GM23338 (cell line): ENCODE data around the gene LRRC2. TPM values are rescaled to one million over a fixed set of nuclear protein-coding genes. Genes with fewer than 3 reads are reported as not detected.

ENCODE experiments used
- ATAC-seq: fragments of 200-7000 bp; cut with Tn5 transposase; 3 replicates; pipeline ENCODE4 v1.9.1; 2020
- DNase-seq: peaks from one replicate; pipeline ENCODE4 v3.0.0-alpha.2; 2015; ENCODE audit warnings: low spot score
- H2AFZ ChIP-seq: fragments of 200-600 bp; sonication (generic); 2 replicates; pipeline ENCODE4 v1.8.0; 2016; ENCODE audit warnings: antibody characterized with exemption, mild to moderate bottlenecking, moderate library complexity
- H3F3A ChIP-seq: fragments of 200-600 bp; sonication (generic); replicated peaks from 2 replicates; pipeline ENCODE4 v1.8.0; 2017; ENCODE audit warnings: antibody characterized with exemption, mixed run types, low read depth
- H3K27ac ChIP-seq: fragments of 200-600 bp; sonication (generic); 2 replicates; pipeline ENCODE4 v1.6.1; 2016; ENCODE audit warnings: low read depth
- H3K27me3 ChIP-seq: fragments of 200-600 bp; sonication (generic); 2 replicates; pipeline ENCODE4 v1.8.0; 2016; ENCODE audit warnings: mild to moderate bottlenecking, mixed run types, moderate library complexity; ENCODE audit not compliant: insufficient read depth
- H3K36me3 ChIP-seq: fragments of 200-600 bp; sonication (generic); 2 replicates; pipeline ENCODE4 v1.8.0; 2016; ENCODE audit warnings: mild to moderate bottlenecking; ENCODE audit not compliant: insufficient read depth
- H3K4me1 ChIP-seq: fragments of 200-600 bp; sonication (generic); 2 replicates; pipeline ENCODE4 v1.8.0; 2016; ENCODE audit warnings: mild to moderate bottlenecking, moderate library complexity; ENCODE audit not compliant: insufficient read depth
- H3K4me2 ChIP-seq: fragments of 200-600 bp; sonication (generic); 2 replicates; pipeline ENCODE4 v1.7.1; 2017; ENCODE audit warnings: mixed run types
- H3K4me3 ChIP-seq: fragments of 200-600 bp; sonication (generic); 2 replicates; pipeline ENCODE4 v1.6.1; 2016; ENCODE audit warnings: mixed run types
- H3K79me2 ChIP-seq: fragments of 200-600 bp; sonication (generic); replicated peaks from 2 replicates; pipeline ENCODE4 v1.8.0; 2017; ENCODE audit warnings: mild to moderate bottlenecking; ENCODE audit not compliant: insufficient read depth
- H3K9me2 ChIP-seq: fragments of 200-600 bp; sonication (generic); 2 replicates; pipeline ENCODE4 v1.8.0; 2017; ENCODE audit not compliant: insufficient read depth
- H4K20me1 ChIP-seq: fragments of 200-600 bp; sonication (generic); replicated peaks from 2 replicates; pipeline ENCODE4 v1.8.0; 2017; ENCODE audit warnings: mild to moderate bottlenecking; ENCODE audit not compliant: insufficient read depth
- H3K27ac Mint-ChIP-seq: 2 replicates; pipeline ENCODE4 v1.8.0; 2020; ENCODE audit warnings: inconsistent platforms, mild to moderate bottlenecking, moderate library complexity, mixed read lengths
- H3K27me3 Mint-ChIP-seq: 3 replicates; pipeline ENCODE4 v1.8.0; 2022; ENCODE audit warnings: low read depth, mild to moderate bottlenecking, moderate library complexity, mixed read lengths, inconsistent platforms; ENCODE audit not compliant: insufficient read depth, poor library complexity
- H3K36me3 Mint-ChIP-seq: 3 replicates; pipeline ENCODE4 v1.8.0; 2021; ENCODE audit warnings: low read depth, mild to moderate bottlenecking, inconsistent platforms, moderate library complexity, mixed read lengths
- H3K4me1 Mint-ChIP-seq: 3 replicates; pipeline ENCODE4 v1.8.0; 2020; ENCODE audit warnings: mild to moderate bottlenecking, inconsistent platforms, mixed read lengths
- H3K4me3 Mint-ChIP-seq: 3 replicates; pipeline ENCODE4 v1.8.0; 2021; ENCODE audit warnings: moderate library complexity, mild to moderate bottlenecking, inconsistent platforms, mixed read lengths
- H3K9me3 Mint-ChIP-seq: 3 replicates; pipeline ENCODE4 v1.8.0; 2020; ENCODE audit warnings: moderate library complexity, mild to moderate bottlenecking, inconsistent platforms, mixed read lengths
- CREB1 ChIP-seq: fragments of 250-450 bp; sonication (Bioruptor Pico); IDR thresholded peaks from 2 replicates; pipeline ENCODE4 v1.5.0; 2020; ENCODE audit warnings: low read depth, mild to moderate bottlenecking, moderate library complexity
- CTCF ChIP-seq, 2 experiments: fragments of 200-600 bp in 1 of 2; sonication (generic) in 1 of 2; conservative IDR thresholded peaks; 2 replicates each; pipeline versions ENCODE4 v1.5.1 to v1.6.1; 2016 to 2017; ENCODE audit warnings: antibody characterized with exemption in 2 of 2, low read depth in 2 of 2, mild to moderate bottlenecking in 2 of 2, moderate library complexity in 1 of 2
- ETS1 ChIP-seq: IDR thresholded peaks from 2 replicates; pipeline ENCODE4 v1.6.1; 2016; ENCODE audit warnings: antibody characterized with exemption
- EZH2 ChIP-seq: fragments of 200-600 bp; sonication (generic); IDR thresholded peaks from one replicate; pipeline ENCODE4 v1.8.0; 2017; ENCODE audit warnings: antibody characterized with exemption, mild to moderate bottlenecking, low read depth; ENCODE audit not compliant: unreplicated experiment
- EZH2phosphoT487 ChIP-seq: fragments of 200-600 bp; sonication (generic); IDR thresholded peaks from one replicate; pipeline ENCODE4 v1.8.1; 2018; ENCODE audit warnings: antibody characterized with exemption; ENCODE audit not compliant: unreplicated experiment
- JUNB ChIP-seq: IDR thresholded peaks from one replicate; pipeline ENCODE4 v1.6.1; 2016; ENCODE audit warnings: antibody characterized with exemption; ENCODE audit not compliant: unreplicated experiment
- NANOG ChIP-seq: IDR thresholded peaks from 2 replicates; pipeline ENCODE4 v1.6.1; 2016; ENCODE audit warnings: antibody characterized with exemption, borderline replicate concordance
- POLR2AphosphoS5 ChIP-seq: IDR thresholded peaks from 2 replicates; pipeline ENCODE4 v1.6.1; 2016; ENCODE audit warnings: antibody characterized with exemption, low read depth
- REST ChIP-seq: IDR thresholded peaks from one replicate; pipeline ENCODE4 v1.6.1; 2018; ENCODE audit warnings: antibody characterized with exemption; ENCODE audit not compliant: unreplicated experiment
- STAT1 ChIP-seq: IDR thresholded peaks from one replicate; pipeline ENCODE4 v1.6.1; 2016; ENCODE audit warnings: antibody characterized with exemption; ENCODE audit not compliant: unreplicated experiment
- ZNF114 ChIP-seq: fragments of 250-450 bp; sonication (Bioruptor Pico); IDR thresholded peaks from 2 replicates; pipeline ENCODE4 v1.5.0; 2020; ENCODE audit warnings: mild to moderate bottlenecking, moderate library complexity
- ZNF331 ChIP-seq: fragments of 250-450 bp; sonication (Bioruptor Pico); IDR thresholded peaks from 2 replicates; pipeline ENCODE4 v1.5.0; 2020; ENCODE audit warnings: low read depth, mild to moderate bottlenecking, moderate library complexity
- ZNF462 ChIP-seq: fragments of 250-450 bp; sonication (Bioruptor Pico); IDR thresholded peaks from 2 replicates; pipeline ENCODE4 v1.5.0; 2020; ENCODE audit warnings: mild to moderate bottlenecking, moderate library complexity
- polyA plus RNA-seq: library from polyadenylated mRNA; unstranded; fragments of >200 nt; fragmentation: Nextera tagmentation; extraction: Ambion mirVana; gene quantifications from 2 replicates; pipeline ENCODE4 v1.2.1, GENCODE V29; 2016
- total RNA-seq: library from RNA; depleted of rRNA; stranded (reverse); fragments of >200 nt; shearing (Covaris generic); gene quantifications from 2 replicates; pipeline ENCODE4 v1.2.3, GENCODE V29; 2014

The LRRC2 gene
- total and polyA plus RNA-seq, 2 experiments from 2014 or later = 6.5 to 7.1 TPM

- H3K27me3 Mint-ChIP-seq = peaks cover 4% of the 10 kb centered on the region
- H3K27ac Mint-ChIP-seq = no peak overlapping the region
- Histone ChIP-seq H3K27me3 (no peaks in the 10 kb centered on the region), H3K4me3 (no peak overlapping the region), H3F3A (no peaks in the 10 kb centered on the region), H3K4me2 (no peak overlapping the region), H3K27ac (peak overlapping the region; percentile 61; the same call in 1 of the 2 replicates), H4K20me1 (no peaks in the 10 kb centered on the region), H3K36me3 (no peaks in the 10 kb centered on the region), H3K9me2 (no peaks in the 10 kb centered on the region), H3K79me2 (no peaks in the 10 kb centered on the region), H2AFZ (peak overlapping the region; percentile 88), H3K4me1 (peaks cover 22% of the 10 kb centered on the region)
- peaks cover 36% of the 10 kb centered on the region for H3K4me1 Mint-ChIP-seq
- no peak for DNase-seq
- no peaks in the 10 kb centered on the region for H3K9me3 Mint-ChIP-seq
- no peaks in the 10 kb centered on the region for H3K36me3 Mint-ChIP-seq
- ATAC-seq = no peak
- H3K4me3 Mint-ChIP-seq = no peak overlapping the region; the same call in 2 of the 3 replicates
- TF ChIP-seq ZNF331 (CRISPR knock-in tag) = no peak
- no peak for TF ChIP-seq REST
- TF ChIP-seq CREB1 (CRISPR knock-in tag) = no peak
- TF ChIP-seq STAT1 = no peak
- no peak for TF ChIP-seq CTCF (conservative IDR thresholded peaks at IDR 0.05; ENCODE audit: low read depth in 2 of 2)
- no peak for TF ChIP-seq EZH2
- no peak for TF ChIP-seq EZH2phosphoT487
- no peak for TF ChIP-seq ETS1
- no peak for TF ChIP-seq ZNF462 (CRISPR knock-in tag)
- TF ChIP-seq JUNB = no peak
- TF ChIP-seq POLR2AphosphoS5 = no peak
- TF ChIP-seq ZNF114 (CRISPR knock-in tag) = no peak
- TF ChIP-seq NANOG = no peak
Measured at GRCh38 chr3:46609944-46610722, 44.0 kb upstream of the LRRC2 start.
